WTC11 (cell line): ENCODE measurements around the gene MTFP1.

Experiments
- ATF6 ChIP-seq: sonication (generic); formaldehyde crosslinking; IDR thresholded peaks from 2 replicates; pipeline ENCODE4 v1.8.1; 2023; ENCODE audit warnings: mild to moderate bottlenecking, missing genetic modification reagents
- CTCF ChIP-seq: fragments of 200-600 bp; IDR thresholded peaks from 2 replicates; pipeline ENCODE4 v1.8.0; 2022; ENCODE audit warnings: antibody characterized with exemption
- ZNF671 ChIP-seq: fragments of 250-450 bp; sonication (Bioruptor Pico); IDR thresholded peaks from 2 replicates; pipeline ENCODE4 v1.8.0; 2021; ENCODE audit warnings: mild to moderate bottlenecking

- no peak for TF ChIP-seq ZNF671
- TF ChIP-seq CTCF = no peak
- no peak for TF ChIP-seq ATF6
Observed at GRCh38 chr22:30404307-30404706, 21.3 kb upstream of the MTFP1 start.
